Neural cell (in vitro differentiated cells): ENCODE measurements around the gene M1AP.

Experiments
- CTCF ChIP-seq: fragments of 450-650 bp; IDR thresholded peaks from 2 replicates; pipeline ENCODE4 v1.5.1; 2014; ENCODE audit warnings: antibody characterized with exemption, mild to moderate bottlenecking, moderate library complexity; ENCODE audit not compliant: poor library complexity, severe bottlenecking
- EP300 ChIP-seq: fragments of 450-650 bp; conservative IDR thresholded peaks from 2 replicates; pipeline ENCODE4 v1.6.1; 2014; ENCODE audit warnings: antibody characterized with exemption, mild to moderate bottlenecking, moderate library complexity; ENCODE audit not compliant: poor library complexity, severe bottlenecking
- EZH2 ChIP-seq: fragments of 200-600, 300-800 bp; shearing (Covaris generic), sonication (generic); IDR thresholded peaks from 2 replicates; pipeline ENCODE4 v1.6.1; 2014; ENCODE audit warnings: antibody characterized with exemption, low read length, borderline replicate concordance, mild to moderate bottlenecking; ENCODE audit not compliant: insufficient read depth, poor library complexity, severe bottlenecking
- POLR2AphosphoS5 ChIP-seq: IDR thresholded peaks from 2 replicates; pipeline ENCODE4 v1.6.1; 2012
- RAD21 ChIP-seq: fragments of 450-650 bp; conservative IDR thresholded peaks from 2 replicates; pipeline ENCODE4 v1.6.1; 2014; ENCODE audit warnings: antibody characterized with exemption, mild to moderate bottlenecking, moderate library complexity

- TF ChIP-seq CTCF (peak; percentile 66), POLR2AphosphoS5 (no peak), EP300 (no peak), EZH2 (no peak), RAD21 (peak; percentile 69)
Observed at GRCh38 chr2:74532222-74532621, 115.9 kb downstream of the M1AP start.
